Activated naive CD8-positive, alpha-beta T cell treated with anti-CD3 and anti-CD28 coated beads, Interleukin-2, amount 50 U/mL, for 24 hours (primary cell): ENCODE data around the gene ARX.

Experiments
- ATAC-seq: fragments of 150-1000 bp; cut with Tn5 transposase; one replicate; pipeline ENCODE4 v1.10.0; 2021
- DNase-seq: peaks from one replicate; pipeline ENCODE4 v3.0.0; 2021
- H3K27ac Mint-ChIP-seq: one replicate; pipeline ENCODE4 v1.8.0; 2021; ENCODE audit warnings: mild to moderate bottlenecking, mixed read lengths
- H3K27me3 Mint-ChIP-seq: one replicate; pipeline ENCODE4 v1.8.0; 2021; ENCODE audit warnings: mixed read lengths
- H3K36me3 Mint-ChIP-seq: one replicate; pipeline ENCODE4 v1.8.0; 2021; ENCODE audit warnings: low read depth, mixed read lengths
- H3K4me1 Mint-ChIP-seq: one replicate; pipeline ENCODE4 v1.8.0; 2021; ENCODE audit warnings: mixed read lengths
- H3K4me3 Mint-ChIP-seq: one replicate; pipeline ENCODE4 v1.8.0; 2021; ENCODE audit warnings: mild to moderate bottlenecking, moderate library complexity, mixed read lengths
- H3K9me3 Mint-ChIP-seq: one replicate; pipeline ENCODE4 v1.8.0; 2021; ENCODE audit warnings: mixed read lengths

ARX gene

GRCh38 chrX:25015486-25016360 lies at the start of gene ARX:
Gene ARX (minus strand): TSS chrX:25015965. CDS start chrX:25015737, 228 bp downstream.
- Mint-ChIP-seq H3K4me1 (peaks cover 13% of the 10 kb centered on the region), H3K27me3 (peaks cover 64% of the 10 kb centered on the region), H3K36me3 (no peaks in the 10 kb centered on the region), H3K27ac (no peak within 1 kb of the TSS), H3K9me3 (no peaks in the 10 kb centered on the region), H3K4me3 (no peak within 1 kb of the TSS)
- ATAC-seq (peak; percentile 71), DNase-seq (peak; percentile 30)

DNA sequence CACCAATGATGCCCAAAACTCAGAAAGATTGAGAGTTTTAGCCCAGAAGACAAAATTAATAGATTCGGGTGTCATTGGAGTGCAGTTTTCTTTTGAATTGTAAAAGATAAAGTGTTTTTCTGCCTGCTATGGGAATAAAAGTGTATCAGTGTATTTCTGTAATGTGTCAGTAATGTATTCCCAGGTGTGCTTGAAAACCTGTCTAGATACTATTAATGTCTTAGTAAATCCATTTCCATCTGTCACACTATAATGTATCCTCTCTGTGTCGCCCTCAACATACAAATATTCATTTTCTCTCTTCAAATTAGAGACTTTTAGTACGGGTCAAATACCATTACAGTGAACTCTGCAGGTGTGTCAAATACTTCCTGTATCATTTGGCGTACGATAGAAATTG lies 43.5 kb upstream of the ARX start:
- DNase-seq (no peak), ATAC-seq (no peak)
- Mint-ChIP-seq H3K9me3 (no peaks in the 10 kb centered on the region), H3K4me1 (no peaks in the 10 kb centered on the region), H3K4me3 (no peak overlapping the region), H3K27ac (no peak overlapping the region), H3K27me3 (peaks cover 2% of the 10 kb centered on the region), H3K36me3 (peaks cover 2% of the 10 kb centered on the region)

GRCh38 chrX:25052798-25053534 lies 37.2 kb upstream of the ARX start:
- H3K27ac Mint-ChIP-seq, result no peak overlapping the region
- H3K4me1 Mint-ChIP-seq, result peaks cover 3% of the 10 kb centered on the region
- H3K36me3 Mint-ChIP-seq, result peaks cover 2% of the 10 kb centered on the region
- no peak for DNase-seq
- no peak overlapping the region for H3K4me3 Mint-ChIP-seq
- ATAC-seq, result no peak
- H3K9me3 Mint-ChIP-seq, result no peaks in the 10 kb centered on the region
- peaks cover 2% of the 10 kb centered on the region for H3K27me3 Mint-ChIP-seq

DNA sequence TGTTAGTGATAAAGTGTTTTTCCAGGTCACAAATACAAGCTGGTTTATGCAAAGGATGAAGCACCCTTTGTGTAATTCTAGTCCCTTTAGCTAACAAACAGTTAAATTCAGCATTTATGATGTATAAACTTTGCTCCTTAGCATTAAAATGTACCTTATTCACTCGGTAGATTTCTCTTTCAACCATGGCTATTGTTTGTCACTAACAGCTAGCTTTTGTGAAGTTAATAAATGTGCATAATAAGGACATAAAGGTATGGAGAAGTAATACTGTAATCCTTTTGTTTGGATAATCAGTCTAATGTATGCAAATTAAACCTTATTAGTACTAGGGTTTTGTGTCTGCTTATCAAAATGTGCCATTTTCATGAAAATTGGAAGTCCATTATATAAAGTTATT lies 34.2 kb upstream of the ARX start:
- no peak overlapping the region for H3K4me3 Mint-ChIP-seq
- DNase-seq (no peak), ATAC-seq (no peak)
- no peaks in the 10 kb centered on the region for H3K36me3 Mint-ChIP-seq
- H3K27ac Mint-ChIP-seq, result no peak overlapping the region
- H3K4me1 Mint-ChIP-seq, result peaks cover 3% of the 10 kb centered on the region
- no peaks in the 10 kb centered on the region for H3K9me3 Mint-ChIP-seq
- no peaks in the 10 kb centered on the region for H3K27me3 Mint-ChIP-seq

- H3K36me3 Mint-ChIP-seq, result no peaks in the 10 kb centered on the region
- H3K4me1 Mint-ChIP-seq, result peaks cover 3% of the 10 kb centered on the region
- no peaks in the 10 kb centered on the region for H3K9me3 Mint-ChIP-seq
- no peak overlapping the region for H3K27ac Mint-ChIP-seq
- DNase-seq (no peak), ATAC-seq (no peak)
- no peak overlapping the region for H3K4me3 Mint-ChIP-seq
- H3K27me3 Mint-ChIP-seq, result no peaks in the 10 kb centered on the region
Observed at GRCh38 chrX:25049357-25049756, 33.6 kb upstream of the ARX start.

GRCh38 chrX:25048178-25048577 lies 32.4 kb upstream of the ARX start:
- H3K4me3 Mint-ChIP-seq, result no peak overlapping the region
- H3K27ac Mint-ChIP-seq, result no peak overlapping the region
- no peak for ATAC-seq
- no peaks in the 10 kb centered on the region for H3K9me3 Mint-ChIP-seq
- no peaks in the 10 kb centered on the region for H3K27me3 Mint-ChIP-seq
- no peak for DNase-seq
- H3K4me1 Mint-ChIP-seq, result peaks cover 3% of the 10 kb centered on the region
- no peaks in the 10 kb centered on the region for H3K36me3 Mint-ChIP-seq

DNA sequence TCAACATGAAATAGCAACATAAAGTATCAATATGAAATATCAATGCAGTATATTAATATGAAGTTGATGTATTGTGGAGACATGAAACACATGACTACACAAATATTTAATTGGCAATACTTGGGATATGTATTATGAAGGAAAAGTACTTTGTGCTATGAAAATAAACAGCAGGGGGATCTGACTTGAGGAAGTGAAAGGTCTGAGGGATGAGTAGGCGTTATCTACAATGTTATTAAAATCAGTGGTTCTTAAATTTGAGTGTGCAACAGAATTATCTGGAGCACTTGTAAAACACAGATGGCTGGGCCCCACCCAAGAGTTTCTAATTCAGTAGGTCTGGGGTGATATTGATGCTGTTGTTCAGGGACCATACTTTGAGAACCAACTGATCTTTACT lies 27.4 kb upstream of the ARX start:
- Mint-ChIP-seq H3K27me3 (no peaks in the 10 kb centered on the region), H3K27ac (no peak overlapping the region), H3K4me3 (no peak overlapping the region), H3K36me3 (no peaks in the 10 kb centered on the region), H3K9me3 (no peaks in the 10 kb centered on the region), H3K4me1 (no peaks in the 10 kb centered on the region)
- DNase-seq (no peak), ATAC-seq (no peak)

- no peak overlapping the region for H3K4me3 Mint-ChIP-seq
- H3K9me3 Mint-ChIP-seq, result no peaks in the 10 kb centered on the region
- H3K27me3 Mint-ChIP-seq, result no peaks in the 10 kb centered on the region
- DNase-seq, result no peak
- H3K27ac Mint-ChIP-seq, result no peak overlapping the region
- H3K36me3 Mint-ChIP-seq, result no peaks in the 10 kb centered on the region
- ATAC-seq, result no peak
- H3K4me1 Mint-ChIP-seq, result no peaks in the 10 kb centered on the region
Observed at GRCh38 chrX:25039036-25039435, 23.3 kb upstream of the ARX start.

DNA sequence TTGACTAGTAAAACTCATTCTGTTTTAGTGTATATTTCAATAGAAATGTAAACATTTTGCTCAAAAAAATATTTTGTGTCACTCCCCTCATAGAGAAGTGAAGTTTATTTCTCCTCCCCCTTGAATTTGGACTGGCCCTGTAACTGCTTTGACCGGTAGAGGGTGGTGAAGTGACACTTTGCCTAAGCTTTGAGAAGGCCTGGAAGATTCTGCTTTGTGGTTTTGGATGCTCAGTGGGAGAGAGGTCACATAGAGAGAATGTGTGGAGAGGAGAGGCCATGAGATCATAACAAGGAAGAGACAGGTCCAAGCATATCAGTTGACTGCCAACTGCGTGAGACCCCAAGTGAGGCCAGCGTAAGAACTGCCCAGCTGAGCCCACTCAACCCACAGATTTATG lies 19.1 kb upstream of the ARX start:
- Mint-ChIP-seq H3K36me3 (no peaks in the 10 kb centered on the region), H3K27ac (no peak overlapping the region), H3K4me3 (no peak overlapping the region), H3K9me3 (no peaks in the 10 kb centered on the region), H3K27me3 (peaks cover 2% of the 10 kb centered on the region), H3K4me1 (no peaks in the 10 kb centered on the region)
- DNase-seq (no peak), ATAC-seq (no peak)

- Mint-ChIP-seq H3K9me3 (no peaks in the 10 kb centered on the region), H3K27ac (no peak overlapping the region), H3K4me3 (no peak overlapping the region), H3K27me3 (peaks cover 22% of the 10 kb centered on the region), H3K4me1 (no peaks in the 10 kb centered on the region), H3K36me3 (no peaks in the 10 kb centered on the region)
- ATAC-seq (no peak), DNase-seq (no peak)
Observed at GRCh38 chrX:25029288-25029825, 13.6 kb upstream of the ARX start.

DNA sequence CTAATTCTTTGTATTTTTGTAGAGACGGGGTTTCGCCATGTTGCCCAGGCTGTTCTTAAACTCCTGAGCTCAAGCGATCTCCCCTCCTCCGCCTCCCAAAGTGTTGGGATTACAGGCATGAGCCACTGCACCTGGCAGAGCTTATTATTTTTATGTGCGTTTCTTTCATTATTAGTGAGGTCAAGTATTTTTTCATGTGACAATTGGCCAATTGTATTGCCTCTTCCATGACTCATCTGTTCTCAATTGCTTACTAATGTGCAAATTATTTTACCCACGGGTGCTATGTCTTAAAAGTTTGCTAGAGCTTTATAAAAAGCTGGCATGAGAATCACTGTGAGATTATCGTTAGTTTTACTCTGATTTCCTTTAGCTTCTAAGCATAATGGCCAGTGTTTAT lies 13.0 kb upstream of the ARX start:
- no peaks in the 10 kb centered on the region for H3K36me3 Mint-ChIP-seq
- ATAC-seq, result no peak
- no peak overlapping the region for H3K27ac Mint-ChIP-seq
- no peak overlapping the region for H3K4me3 Mint-ChIP-seq
- H3K27me3 Mint-ChIP-seq, result peaks cover 28% of the 10 kb centered on the region
- no peak for DNase-seq
- no peaks in the 10 kb centered on the region for H3K4me1 Mint-ChIP-seq
- H3K9me3 Mint-ChIP-seq, result no peaks in the 10 kb centered on the region

- Mint-ChIP-seq H3K4me3 (no peak overlapping the region), H3K4me1 (peaks cover 7% of the 10 kb centered on the region), H3K9me3 (no peaks in the 10 kb centered on the region), H3K27me3 (peaks cover 43% of the 10 kb centered on the region), H3K27ac (no peak overlapping the region), H3K36me3 (no peaks in the 10 kb centered on the region)
- no peak for ATAC-seq
- no peak for DNase-seq
Observed at GRCh38 chrX:25026576-25026975, 10.8 kb upstream of the ARX start.

GRCh38 chrX:25025615-25026014 lies 9.8 kb upstream of the ARX start:
- H3K27me3 Mint-ChIP-seq, result peaks cover 50% of the 10 kb centered on the region
- no peak for ATAC-seq

GRCh38 chrX:25023908-25024307 lies 8.1 kb upstream of the ARX start:
- H3K9me3 Mint-ChIP-seq, result no peaks in the 10 kb centered on the region
- no peak overlapping the region for H3K4me3 Mint-ChIP-seq
- no peak overlapping the region for H3K27ac Mint-ChIP-seq
- ATAC-seq, result no peak
- H3K27me3 Mint-ChIP-seq, result peaks cover 54% of the 10 kb centered on the region
- DNase-seq, result no peak
- peaks cover 12% of the 10 kb centered on the region for H3K4me1 Mint-ChIP-seq
- no peaks in the 10 kb centered on the region for H3K36me3 Mint-ChIP-seq

More at GRCh38 chrX:25025615-25026014, 9.8 kb upstream of the ARX start:
- no peaks in the 10 kb centered on the region for H3K9me3 Mint-ChIP-seq
- H3K36me3 Mint-ChIP-seq, result no peaks in the 10 kb centered on the region
- peaks cover 10% of the 10 kb centered on the region for H3K4me1 Mint-ChIP-seq
- no peak overlapping the region for H3K4me3 Mint-ChIP-seq
- H3K27ac Mint-ChIP-seq, result no peak overlapping the region
- DNase-seq, result no peak
